ENCODE data around the gene KRTAP9-1. TPM values are rescaled to one million over a fixed set of nuclear protein-coding genes. Genes with fewer than 3 reads are reported as not detected.
"Not testable (repeated sequence)": the region's sequence is repeated elsewhere in the genome, so short reads cannot be mapped to it uniquely, and the experiment has no call there.

The KRTAP9-1 gene
- total RNA-seq, 2 donors from 2014 or later: not detected

- intact Hi-C loops (cut with DNase I): no loop called here
- no peak for ATAC-seq
- DNase-seq: no peak
Observed at GRCh38 chr17:41177727-41178271, 11.9 kb upstream of the KRTAP9-1 start, which contains the start of gene KRTAP4-2. KRTAP4-2 (minus strand) TSS chr17:41178221; CDS start chr17:41178164, 57 bp downstream.

- no peak for DNase-seq
- intact Hi-C loops (cut with DNase I): no loop called here
- no peak for ATAC-seq
Observed at GRCh38 chr17:41178341-41178740, 11.3 kb upstream of the KRTAP9-1 start.

- intact Hi-C loops (cut with DNase I): no loop called here
- no peak for ATAC-seq
Observed at GRCh38 chr17:41178843-41179616, 10.7 kb upstream of the KRTAP9-1 start.

GRCh38 chr17:41184480-41184961 is 5.2 kb upstream of the KRTAP9-1 start, which contains the start of gene KRTAP4-1:
KRTAP4-1 (minus strand) TSS chr17:41184911; CDS start chr17:41184854, 57 bp downstream.
- intact Hi-C loops (cut with DNase I): no loop called here
- no peak for DNase-seq
- ATAC-seq: no peak

More at GRCh38 chr17:41178843-41179616, 10.7 kb upstream of the KRTAP9-1 start:
- no peak for DNase-seq

GRCh38 chr17:41185001-41185400 is 4.7 kb upstream of the KRTAP9-1 start:
- intact Hi-C loops (cut with DNase I): no loop called here
- ATAC-seq: no peak

GRCh38 chr17:41186872-41187271 is 2.8 kb upstream of the KRTAP9-1 start:
- no peak for DNase-seq
- no peak for ATAC-seq
- intact Hi-C loops (cut with DNase I): no loop called here

More at GRCh38 chr17:41185001-41185400, 4.7 kb upstream of the KRTAP9-1 start:
- no peak for DNase-seq

- intact Hi-C loops (cut with DNase I): no loop called here
- no peak for ATAC-seq
Observed at GRCh38 chr17:41190328-41190727, 641 bp downstream of the KRTAP9-1 start.

GRCh38 chr17:41196068-41196467 is 6.4 kb downstream of the KRTAP9-1 start:
- no peak for ATAC-seq
- intact Hi-C loops (cut with DNase I): no loop called here
- DNase-seq: no peak

More at GRCh38 chr17:41190328-41190727, 641 bp downstream of the KRTAP9-1 start:
- DNase-seq: no peak

- DNase-seq: no peak
- intact Hi-C loops (cut with DNase I): no loop called here
- ATAC-seq: no peak
Observed at GRCh38 chr17:41199421-41200078, 9.9 kb downstream of the KRTAP9-1 start.

GRCh38 chr17:41211845-41212466 is 22.3 kb downstream of the KRTAP9-1 start:
- intact Hi-C loops (cut with DNase I): no loop called here
- ATAC-seq (no peak), DNase-seq (no peak)

GRCh38 chr17:41212524-41213169 is 23.0 kb downstream of the KRTAP9-1 start:
- intact Hi-C loops (cut with DNase I): no loop called here
- DNase-seq: no peak
- no peak for ATAC-seq

- DNase-seq: no peak
- intact Hi-C loops (cut with DNase I): no loop called here
- no peak for ATAC-seq
Observed at GRCh38 chr17:41215681-41216080, 26.0 kb downstream of the KRTAP9-1 start.

- DNase-seq (no peak), ATAC-seq (no peak)
- intact Hi-C loops (cut with DNase I): no loop called here
Observed at GRCh38 chr17:41223821-41224220, 34.1 kb downstream of the KRTAP9-1 start.

- no peak for ATAC-seq
- no peak for DNase-seq
- intact Hi-C loops (cut with DNase I): no loop called here
Observed at GRCh38 chr17:41226051-41226450, 36.4 kb downstream of the KRTAP9-1 start.

- DNase-seq; intact Hi-C loops (cut with DNase I); ATAC-seq: not testable (repeated sequence)
Observed at GRCh38 chr17:41226598-41227095, 37.0 kb downstream of the KRTAP9-1 start, which contains the start of gene KRTAP9-2. KRTAP9-2 (plus strand) TSS chr17:41226648; CDS start chr17:41226655, 7 bp downstream.

- intact Hi-C loops (cut with DNase I): no loop called here
- DNase-seq: no peak
- no peak for ATAC-seq
Observed at GRCh38 chr17:41230094-41230493, 40.4 kb downstream of the KRTAP9-1 start.

GRCh38 chr17:41231731-41232130 is 42.0 kb downstream of the KRTAP9-1 start:
- ATAC-seq: no peak
- intact Hi-C loops (cut with DNase I): no loop called here
- no peak for DNase-seq

- DNase-seq; ATAC-seq; intact Hi-C loops (cut with DNase I): not testable (repeated sequence)
Observed at GRCh38 chr17:41232399-41233105, 42.9 kb downstream of the KRTAP9-1 start, which contains the start of gene KRTAP9-3. KRTAP9-3 (plus strand) TSS chr17:41232449; CDS start chr17:41232502, 53 bp downstream.
